HG03280 (cell line): ENCODE data around the gene GAGE12E.
"Not testable (repeated sequence)": the region's sequence is repeated elsewhere in the genome, so short reads cannot be mapped to it uniquely, and the experiment has no call there.

ENCODE experiments used
- ATAC-seq: cut with Tn5 transposase; IDR thresholded peaks from one replicate; pipeline ENCODE4 v1.9.1; 2021; ENCODE audit warnings: mild to moderate bottlenecking, moderate library complexity; ENCODE audit not compliant: unreplicated experiment

GAGE12E gene, protein sequence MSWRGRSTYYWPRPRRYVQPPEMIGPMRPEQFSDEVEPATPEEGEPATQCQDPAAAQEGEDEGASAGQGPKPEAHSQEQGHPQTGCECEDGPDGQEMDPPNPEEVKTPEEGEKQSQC

GRCh38 chrX:49550989-49551388 is at the start of gene GAGE12E:
TSS of gene GAGE12E (plus strand) at chrX:49551289. CDS start at chrX:49552444, 1,155 bp downstream.
- ATAC-seq, result not testable (repeated sequence)

DNA sequence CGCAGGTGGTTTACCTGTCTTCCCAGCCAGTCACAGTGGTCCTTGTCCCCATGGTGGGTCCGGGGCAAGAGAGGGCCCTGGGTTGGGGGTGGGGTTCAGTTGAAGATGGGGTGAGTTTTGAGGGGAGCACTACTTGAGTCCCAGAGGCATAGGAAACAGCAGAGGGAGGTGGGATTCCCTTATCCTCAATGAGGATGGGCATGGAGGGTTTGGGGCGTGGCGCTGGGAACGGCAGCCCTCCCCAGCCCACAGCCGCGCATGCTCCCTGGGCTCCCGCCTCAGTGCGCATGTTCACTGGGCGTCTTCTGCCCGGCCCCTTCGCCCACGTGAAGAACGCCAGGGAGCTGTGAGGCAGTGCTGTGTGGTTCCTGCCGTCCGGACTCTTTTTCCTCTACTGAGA is 19.2 kb upstream of the GAGE12E start, which contains the start of gene GAGE12C:
Gene GAGE12C (plus strand): TSS at position 301 of the 400 bp plus-strand sequence. CDS start 1,155 bp downstream, outside the sequence.
- not testable (repeated sequence) for ATAC-seq

GRCh38 chrX:49541433-49541832 is 9.7 kb upstream of the GAGE12E start, which contains the start of gene GAGE12D:
TSS of gene GAGE12D (plus strand) at chrX:49541733. CDS start at chrX:49542888, 1,155 bp downstream.
- ATAC-seq, result not testable (repeated sequence)

DNA sequence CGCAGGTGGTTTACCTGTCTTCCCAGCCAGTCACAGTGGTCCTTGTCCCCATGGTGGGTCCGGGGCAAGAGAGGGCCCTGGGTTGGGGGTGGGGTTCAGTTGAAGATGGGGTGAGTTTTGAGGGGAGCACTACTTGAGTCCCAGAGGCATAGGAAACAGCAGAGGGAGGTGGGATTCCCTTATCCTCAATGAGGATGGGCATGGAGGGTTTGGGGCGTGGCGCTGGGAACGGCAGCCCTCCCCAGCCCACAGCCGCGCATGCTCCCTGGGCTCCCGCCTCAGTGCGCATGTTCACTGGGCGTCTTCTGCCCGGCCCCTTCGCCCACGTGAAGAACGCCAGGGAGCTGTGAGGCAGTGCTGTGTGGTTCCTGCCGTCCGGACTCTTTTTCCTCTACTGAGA is 9.5 kb downstream of the GAGE12E start, which contains the start of gene GAGE12F:
Gene GAGE12F (plus strand): TSS at position 301 of the 400 bp plus-strand sequence. CDS start 1,155 bp downstream, outside the sequence.
- not testable (repeated sequence) for ATAC-seq

DNA sequence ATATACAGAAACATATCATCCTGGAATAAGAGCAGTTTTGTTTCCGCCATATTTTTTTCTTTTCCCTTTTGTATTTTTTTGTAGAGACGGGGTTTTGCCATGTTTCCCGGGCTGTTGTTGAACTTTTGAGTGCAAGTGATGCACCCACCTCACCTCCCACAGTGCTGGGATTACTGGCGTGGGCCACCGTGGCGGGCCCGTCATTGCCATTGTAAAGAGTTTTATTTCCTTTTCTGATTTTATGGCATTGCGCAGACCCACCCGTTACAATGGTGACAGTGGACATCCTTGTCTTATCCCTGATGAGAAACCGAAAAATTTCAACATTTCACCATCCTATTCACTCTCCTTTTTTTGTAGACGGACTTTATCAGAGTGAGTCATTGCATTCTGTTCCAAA is 17.6 kb downstream of the GAGE12E start:
- ATAC-seq, result not testable (repeated sequence)

- ATAC-seq, result not testable (repeated sequence)
Measured at GRCh38 chrX:49569152-49569551, 18.1 kb downstream of the GAGE12E start.

DNA sequence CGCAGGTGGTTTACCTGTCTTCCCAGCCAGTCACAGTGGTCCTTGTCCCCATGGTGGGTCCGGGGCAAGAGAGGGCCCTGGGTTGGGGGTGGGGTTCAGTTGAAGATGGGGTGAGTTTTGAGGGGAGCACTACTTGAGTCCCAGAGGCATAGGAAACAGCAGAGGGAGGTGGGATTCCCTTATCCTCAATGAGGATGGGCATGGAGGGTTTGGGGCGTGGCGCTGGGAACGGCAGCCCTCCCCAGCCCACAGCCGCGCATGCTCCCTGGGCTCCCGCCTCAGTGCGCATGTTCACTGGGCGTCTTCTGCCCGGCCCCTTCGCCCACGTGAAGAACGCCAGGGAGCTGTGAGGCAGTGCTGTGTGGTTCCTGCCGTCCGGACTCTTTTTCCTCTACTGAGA is 19.0 kb downstream of the GAGE12E start, which contains the start of gene GAGE12G:
Gene GAGE12G (plus strand): TSS at position 301 of the 400 bp plus-strand sequence. CDS start 1,155 bp downstream, outside the sequence.
- ATAC-seq, result not testable (repeated sequence)

GRCh38 chrX:49579649-49580048 is 28.6 kb downstream of the GAGE12E start, which contains the start of gene GAGE12H:
TSS of gene GAGE12H (plus strand) at chrX:49579949. CDS start at chrX:49581104, 1,155 bp downstream.
- ATAC-seq, result not testable (repeated sequence)

- ATAC-seq, result not testable (repeated sequence)
Measured at GRCh38 chrX:49589196-49589595, 38.1 kb downstream of the GAGE12E start, which contains the start of gene GAGE2A. TSS of gene GAGE2A (plus strand) at chrX:49589496. CDS start at chrX:49590651, 1,155 bp downstream.

- not testable (repeated sequence) for ATAC-seq
Measured at GRCh38 chrX:49589769-49590478, 38.8 kb downstream of the GAGE12E start.

DNA sequence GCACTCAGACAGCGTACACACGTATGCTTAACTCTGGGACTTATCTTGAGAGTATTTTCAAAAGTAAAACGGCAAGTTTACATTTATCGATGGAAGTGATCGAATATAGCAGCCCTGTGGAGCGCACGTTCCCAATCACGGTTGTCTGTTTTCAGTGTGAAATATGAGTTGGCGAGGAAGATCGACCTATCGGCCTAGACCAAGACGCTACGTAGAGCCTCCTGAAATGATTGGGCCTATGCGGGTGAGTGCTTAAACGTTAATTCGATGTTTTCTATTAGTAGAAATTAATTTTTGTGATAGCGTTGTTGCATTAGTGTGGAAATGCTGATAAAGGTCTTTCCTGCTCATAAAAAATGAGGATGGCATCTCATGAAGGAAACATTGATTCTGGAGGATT is 39.4 kb downstream of the GAGE12E start:
- not testable (repeated sequence) for ATAC-seq

DNA sequence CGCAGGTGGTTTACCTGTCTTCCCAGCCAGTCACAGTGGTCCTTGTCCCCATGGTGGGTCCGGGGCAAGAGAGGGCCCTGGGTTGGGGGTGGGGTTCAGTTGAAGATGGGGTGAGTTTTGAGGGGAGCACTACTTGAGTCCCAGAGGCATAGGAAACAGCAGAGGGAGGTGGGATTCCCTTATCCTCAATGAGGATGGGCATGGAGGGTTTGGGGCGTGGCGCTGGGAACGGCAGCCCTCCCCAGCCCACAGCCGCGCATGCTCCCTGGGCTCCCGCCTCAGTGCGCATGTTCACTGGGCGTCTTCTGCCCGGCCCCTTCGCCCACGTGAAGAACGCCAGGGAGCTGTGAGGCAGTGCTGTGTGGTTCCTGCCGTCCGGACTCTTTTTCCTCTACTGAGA is 47.6 kb downstream of the GAGE12E start, which contains the start of gene GAGE1:
Gene GAGE1 (plus strand): TSS at position 301 of the 400 bp plus-strand sequence. CDS start 1,155 bp downstream, outside the sequence.
- not testable (repeated sequence) for ATAC-seq
